Testis (tissue), 2 donors: Measurements from ENCODE around the gene TMIE.

Experiments
- POLR2A ChIP-seq: fragments of 450-650 bp; IDR thresholded peaks from one replicate; pipeline ENCODE4 v1.6.1; 2017; ENCODE audit warnings: antibody characterized with exemption, mild to moderate bottlenecking, moderate library complexity
- TF ChIP-seq, protein P1 (sequence below), 3 experiments: fragments of 450-650 bp in 2 of 3; fragments of 200-600 bp in 1 of 3; sonication (generic) in 1 of 3; IDR thresholded peaks; one replicate each; pipeline ENCODE4 v1.5.1; 2016 to 2019; ENCODE audit warnings: antibody characterized with exemption in 3 of 3, mild to moderate bottlenecking in 2 of 3, moderate library complexity in 1 of 3

DNA sequence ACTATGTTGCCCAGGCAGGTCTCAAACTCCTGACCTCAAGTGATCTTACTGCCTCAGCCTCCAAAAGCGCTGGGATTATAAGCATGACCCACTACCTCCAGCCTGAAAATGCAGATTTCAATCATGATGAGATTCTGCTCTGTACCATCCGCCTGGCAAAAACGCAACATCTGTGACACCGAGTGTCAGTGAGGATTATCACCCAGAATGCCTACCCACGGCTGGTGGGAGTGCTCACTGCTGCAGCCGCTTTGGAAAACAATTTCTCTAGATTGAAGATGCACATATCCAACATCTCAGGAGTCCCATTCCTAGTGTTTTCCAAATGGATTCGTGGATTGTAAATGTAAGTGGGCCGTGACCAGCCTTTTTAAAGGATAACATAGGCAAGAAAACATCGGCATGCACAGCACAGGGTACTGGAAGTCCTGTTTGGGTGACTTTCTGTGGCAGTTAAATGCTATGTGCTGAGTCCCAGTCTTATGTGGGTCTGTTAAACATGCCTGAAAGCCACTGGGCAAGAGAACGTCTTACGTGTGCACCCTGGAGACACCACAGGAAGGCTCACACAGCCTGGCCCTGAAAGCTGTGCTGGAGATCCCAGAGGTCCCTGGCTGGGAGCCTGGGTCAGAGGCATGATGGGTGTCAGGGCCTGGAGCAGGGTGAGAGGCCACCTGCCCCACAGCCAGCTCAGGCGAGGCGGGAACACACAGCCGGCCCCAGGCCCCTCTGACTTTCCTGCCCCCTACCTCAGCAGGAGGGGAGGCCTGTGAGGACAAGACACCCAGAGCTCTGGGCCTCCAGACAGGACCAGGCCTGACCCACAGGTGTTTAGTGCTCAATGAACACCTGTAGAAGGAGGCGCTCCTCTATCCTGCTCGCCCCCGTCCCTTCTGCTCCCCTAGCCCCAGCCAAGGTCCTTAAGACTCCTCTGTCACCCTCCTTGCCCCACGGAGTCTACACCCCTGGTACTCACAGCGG, 15.6 kb downstream of the TMIE start:
- no peak for TF ChIP-seq POLR2A
- TF ChIP-seq, protein P1, sequence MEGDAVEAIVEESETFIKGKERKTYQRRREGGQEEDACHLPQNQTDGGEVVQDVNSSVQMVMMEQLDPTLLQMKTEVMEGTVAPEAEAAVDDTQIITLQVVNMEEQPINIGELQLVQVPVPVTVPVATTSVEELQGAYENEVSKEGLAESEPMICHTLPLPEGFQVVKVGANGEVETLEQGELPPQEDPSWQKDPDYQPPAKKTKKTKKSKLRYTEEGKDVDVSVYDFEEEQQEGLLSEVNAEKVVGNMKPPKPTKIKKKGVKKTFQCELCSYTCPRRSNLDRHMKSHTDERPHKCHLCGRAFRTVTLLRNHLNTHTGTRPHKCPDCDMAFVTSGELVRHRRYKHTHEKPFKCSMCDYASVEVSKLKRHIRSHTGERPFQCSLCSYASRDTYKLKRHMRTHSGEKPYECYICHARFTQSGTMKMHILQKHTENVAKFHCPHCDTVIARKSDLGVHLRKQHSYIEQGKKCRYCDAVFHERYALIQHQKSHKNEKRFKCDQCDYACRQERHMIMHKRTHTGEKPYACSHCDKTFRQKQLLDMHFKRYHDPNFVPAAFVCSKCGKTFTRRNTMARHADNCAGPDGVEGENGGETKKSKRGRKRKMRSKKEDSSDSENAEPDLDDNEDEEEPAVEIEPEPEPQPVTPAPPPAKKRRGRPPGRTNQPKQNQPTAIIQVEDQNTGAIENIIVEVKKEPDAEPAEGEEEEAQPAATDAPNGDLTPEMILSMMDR (IDR thresholded peaks at IDR 0.05): no peak
